Measurements from ENCODE around the gene RBM39.

Gene RBM39

DNA sequence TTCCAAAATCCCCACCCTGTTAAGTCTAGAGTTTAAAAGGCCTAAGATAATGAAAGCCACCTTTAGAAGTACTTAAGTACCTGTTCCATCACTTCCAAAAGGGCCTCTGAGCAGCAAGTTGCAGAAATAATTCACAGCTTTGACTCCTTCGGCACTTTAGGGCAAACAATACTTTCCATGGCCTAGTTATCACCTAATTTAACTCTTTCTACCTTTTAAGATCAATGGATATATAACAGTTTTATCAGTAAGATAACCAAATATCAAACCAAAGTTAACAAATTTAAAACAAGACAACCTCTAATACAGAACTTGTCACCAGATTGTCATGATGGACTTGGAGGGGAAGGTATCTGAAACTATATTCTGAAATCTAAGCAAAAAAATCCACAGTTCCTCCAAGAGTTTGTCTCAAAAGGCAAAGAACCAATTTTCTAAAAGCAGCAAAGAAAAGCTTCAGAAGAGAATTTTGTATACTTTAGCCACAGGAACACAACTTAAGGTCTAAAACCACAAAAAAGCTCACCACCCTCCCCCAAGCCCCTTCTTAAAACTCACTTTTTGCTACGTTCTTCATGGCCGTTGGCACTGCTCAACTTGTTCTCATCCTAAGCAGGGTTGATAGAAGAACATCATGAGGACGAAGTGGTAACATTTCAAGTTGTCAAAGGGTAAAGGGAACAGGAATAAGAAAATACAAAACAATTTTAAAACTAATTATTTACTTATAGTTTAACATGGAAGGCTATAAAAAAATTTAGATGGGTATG lies 3.5 kb downstream of the RBM39 start:
- no peak for TF ChIP-seq POLR2A (IDR thresholded peaks at IDR 0.05; ENCODE audit: low read length)
- no peak for TF ChIP-seq GATA1 (IDR thresholded peaks at IDR 0.05; ENCODE audit: low read depth, low read length)

DNA sequence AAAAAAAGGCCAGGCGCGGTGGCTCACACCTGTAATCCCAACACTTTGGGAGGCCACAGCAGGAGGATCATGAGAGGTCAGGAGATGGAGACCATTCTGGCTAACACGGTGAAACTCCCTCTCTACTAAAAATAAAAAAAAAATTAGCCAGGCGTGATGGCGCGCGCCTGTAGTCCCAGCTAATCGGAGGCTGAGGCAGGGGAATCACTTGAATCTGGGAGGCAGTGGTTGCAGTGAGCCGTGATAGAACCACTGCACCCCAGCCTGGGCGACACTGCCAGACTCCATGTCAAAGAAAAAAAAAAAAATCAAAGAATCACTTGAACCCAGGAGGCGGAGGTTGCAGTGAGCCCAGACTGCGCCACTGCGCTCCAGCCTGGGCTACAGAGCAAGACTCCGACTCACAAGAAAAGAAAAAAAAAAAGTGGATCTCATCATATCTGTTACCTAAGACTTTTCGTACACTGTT lies 4.2 kb downstream of the RBM39 start:
- no peak for TF ChIP-seq POLR2A (IDR thresholded peaks at IDR 0.05; ENCODE audit: low read length)
- TF ChIP-seq GATA1 (IDR thresholded peaks at IDR 0.05; ENCODE audit: low read depth, low read length): no peak

More for the DNA sequence above, 3.5 kb downstream of the RBM39 start:
- DNase-seq: no peak

DNA sequence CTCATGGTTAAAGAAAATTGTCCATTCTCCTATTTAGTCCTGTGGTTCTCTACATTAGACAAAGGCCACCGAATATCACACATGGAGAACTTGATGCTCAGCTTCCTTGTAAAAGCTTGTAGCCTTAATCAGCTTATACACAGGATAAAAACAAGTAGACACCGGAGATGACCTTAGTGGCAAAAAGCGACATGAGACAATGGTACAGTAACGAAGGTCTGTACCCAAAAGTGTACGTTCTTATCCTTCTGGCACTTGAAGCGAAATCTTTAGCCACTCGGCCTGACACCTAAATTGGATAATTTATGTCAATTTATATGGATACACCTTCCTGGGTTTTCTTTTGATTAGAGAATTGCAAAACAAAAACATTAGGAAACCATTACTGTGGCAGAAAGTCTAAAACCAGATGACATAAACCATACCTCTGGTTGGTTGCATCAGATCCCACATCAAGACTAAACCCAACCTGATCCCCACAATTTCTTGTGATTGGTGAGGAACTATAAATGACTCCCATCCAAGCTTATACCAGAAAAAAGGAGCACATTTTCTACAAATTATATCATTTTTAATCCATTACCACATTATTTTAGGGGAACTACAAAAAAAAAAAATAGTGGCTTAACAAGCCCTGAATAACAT lies 6.1 kb downstream of the RBM39 start:
- DNase-seq: no peak
- TF ChIP-seq GATA1 (IDR thresholded peaks at IDR 0.05; ENCODE audit: low read depth, low read length) (no peak), POLR2A (IDR thresholded peaks at IDR 0.05; ENCODE audit: low read length) (no peak)

More for the DNA sequence above, 4.2 kb downstream of the RBM39 start:
- DNase-seq: no peak

DNA sequence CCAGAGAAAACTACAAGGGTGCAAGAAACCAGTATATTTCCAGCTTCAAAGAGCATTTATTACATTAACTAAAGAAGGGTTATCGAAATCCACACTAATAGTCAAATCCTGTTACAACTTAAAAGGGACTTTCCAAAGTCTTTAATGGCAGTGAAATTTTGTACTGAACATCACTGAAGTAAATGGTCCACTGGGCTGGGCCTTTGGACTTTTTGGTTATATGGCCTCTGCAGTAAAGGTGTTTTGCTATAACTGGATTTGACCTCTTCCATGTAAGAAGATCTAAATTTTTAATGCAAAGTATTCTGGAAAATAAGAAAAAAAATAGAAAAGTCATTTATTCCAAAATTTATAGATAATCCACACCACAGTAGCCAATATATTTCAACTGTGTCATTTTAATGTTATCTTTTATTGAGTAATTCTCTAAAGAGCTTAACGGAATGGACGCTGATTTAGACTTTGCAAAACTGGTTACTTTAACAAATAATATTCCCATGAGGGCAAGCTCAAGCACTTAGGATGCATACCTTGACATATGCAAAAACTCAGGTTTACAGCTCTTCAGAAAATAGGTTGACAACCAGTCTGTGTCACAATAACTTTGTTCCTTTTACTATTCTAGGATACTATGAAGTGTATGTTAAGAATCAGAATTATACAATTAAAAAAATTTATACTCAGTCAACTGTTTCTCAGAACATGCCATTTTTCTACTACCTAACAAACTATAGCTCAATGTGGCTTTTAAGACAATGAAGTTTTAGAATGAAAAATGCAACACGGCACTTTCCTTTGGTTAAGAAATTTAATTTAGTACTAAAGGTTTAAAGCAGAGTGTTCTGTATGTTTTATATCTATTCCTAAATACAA lies 7.0 kb downstream of the RBM39 start:
- DNase-seq: no peak
- TF ChIP-seq POLR2A (IDR thresholded peaks at IDR 0.05; ENCODE audit: low read length) (no peak), GATA1 (IDR thresholded peaks at IDR 0.05; ENCODE audit: low read depth, low read length) (no peak)

DNA sequence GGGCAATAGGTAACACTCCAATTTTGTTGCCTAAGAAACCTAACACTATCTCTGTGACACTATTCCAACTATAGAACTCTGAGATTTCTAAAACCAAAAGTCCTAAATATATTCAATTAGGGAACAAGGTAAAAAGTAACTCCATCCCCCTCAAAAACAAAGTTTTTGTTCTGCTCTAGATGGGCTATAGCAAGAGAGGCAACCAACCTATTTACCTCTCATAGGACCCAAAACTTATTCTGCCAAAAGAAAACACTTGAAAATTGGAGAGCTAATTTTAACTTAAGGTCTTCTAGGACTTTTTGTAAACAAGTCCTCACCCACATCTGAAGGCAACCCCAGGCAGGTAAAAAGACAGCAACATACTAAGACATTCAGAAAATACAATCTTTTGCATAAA lies 7.7 kb downstream of the RBM39 start:
- TF ChIP-seq POLR2A (IDR thresholded peaks at IDR 0.05; ENCODE audit: low read length): no peak
- no peak for TF ChIP-seq GATA1 (IDR thresholded peaks at IDR 0.05; ENCODE audit: low read depth, low read length)
- DNase-seq: no peak

DNA sequence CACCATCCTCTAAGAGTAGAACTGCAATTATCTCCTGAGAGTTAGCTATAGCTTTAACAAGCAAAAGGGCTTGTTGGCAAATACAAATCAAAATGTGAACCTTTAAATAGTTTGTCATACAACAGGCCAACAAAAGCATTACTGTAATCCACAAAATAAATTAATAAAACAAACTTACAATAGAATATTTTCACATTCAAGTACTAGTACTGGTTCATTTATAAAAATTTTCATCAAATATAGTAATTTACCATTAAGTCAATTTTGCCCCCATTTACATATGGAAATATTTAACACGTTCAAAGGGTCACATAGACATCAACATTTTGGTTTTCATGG lies 9.4 kb downstream of the RBM39 start:
- no peak for DNase-seq
- no peak for TF ChIP-seq GATA1 (IDR thresholded peaks at IDR 0.05; ENCODE audit: low read depth, low read length)
- TF ChIP-seq POLR2A (IDR thresholded peaks at IDR 0.05; ENCODE audit: low read length): no peak

DNA sequence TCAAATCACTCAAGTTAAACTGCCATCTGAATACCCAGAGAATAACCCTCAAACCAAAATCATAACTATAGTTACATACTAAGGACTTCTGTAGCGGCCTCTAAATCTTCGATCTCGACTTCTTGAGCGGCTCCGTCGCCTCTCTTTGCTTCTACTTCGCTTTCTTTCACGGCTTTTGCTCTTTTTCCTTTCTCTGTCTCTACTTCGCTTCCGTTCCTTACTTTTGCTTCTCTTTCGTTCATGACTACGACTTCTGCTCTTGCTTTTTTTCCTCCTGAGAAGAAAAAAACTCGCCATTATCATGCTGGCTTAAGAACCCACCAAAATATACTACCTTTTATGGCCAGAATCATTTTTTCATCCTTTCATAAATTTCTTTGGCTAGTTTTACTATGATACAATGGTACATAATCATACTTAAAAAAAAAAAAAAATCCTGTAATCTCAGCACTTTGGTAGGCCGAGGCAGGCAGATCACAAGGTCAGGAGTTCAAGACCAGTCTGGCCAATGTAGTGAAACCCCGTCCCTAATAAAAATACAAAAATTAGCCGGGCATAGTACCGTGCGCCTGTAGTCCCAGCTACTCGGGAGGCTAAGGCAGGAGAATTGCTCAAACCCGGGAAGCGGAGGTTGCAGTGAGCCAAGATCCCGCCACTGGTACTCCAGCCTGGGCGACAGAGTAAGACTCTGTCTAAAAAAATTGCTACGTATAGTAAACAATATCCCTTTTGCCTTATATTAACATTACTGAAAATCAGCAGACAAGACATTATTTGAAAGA lies 10.0 kb downstream of the RBM39 start:
- TF ChIP-seq POLR2A (IDR thresholded peaks at IDR 0.05; ENCODE audit: low read length): no peak
- no peak for TF ChIP-seq GATA1 (IDR thresholded peaks at IDR 0.05; ENCODE audit: low read depth, low read length)
- no peak for DNase-seq

DNA sequence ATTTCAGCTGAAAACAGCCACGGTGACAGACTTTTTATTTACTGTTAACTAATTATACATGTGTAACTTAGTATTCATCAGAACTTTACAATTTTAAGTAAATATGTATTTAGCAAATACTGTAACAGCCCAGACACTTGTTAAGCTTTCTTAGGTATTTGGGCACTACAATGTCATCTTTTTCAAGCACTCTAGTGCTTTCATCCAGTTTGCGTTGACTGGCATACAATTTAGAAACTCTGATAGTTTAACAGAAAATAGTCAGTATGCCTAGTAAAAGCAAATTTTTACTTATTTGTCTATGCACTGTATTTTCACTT lies 10.6 kb downstream of the RBM39 start:
- no peak for TF ChIP-seq POLR2A (IDR thresholded peaks at IDR 0.05; ENCODE audit: low read length)
- TF ChIP-seq GATA1 (IDR thresholded peaks at IDR 0.05; ENCODE audit: low read depth, low read length): no peak
- no peak for DNase-seq

DNA sequence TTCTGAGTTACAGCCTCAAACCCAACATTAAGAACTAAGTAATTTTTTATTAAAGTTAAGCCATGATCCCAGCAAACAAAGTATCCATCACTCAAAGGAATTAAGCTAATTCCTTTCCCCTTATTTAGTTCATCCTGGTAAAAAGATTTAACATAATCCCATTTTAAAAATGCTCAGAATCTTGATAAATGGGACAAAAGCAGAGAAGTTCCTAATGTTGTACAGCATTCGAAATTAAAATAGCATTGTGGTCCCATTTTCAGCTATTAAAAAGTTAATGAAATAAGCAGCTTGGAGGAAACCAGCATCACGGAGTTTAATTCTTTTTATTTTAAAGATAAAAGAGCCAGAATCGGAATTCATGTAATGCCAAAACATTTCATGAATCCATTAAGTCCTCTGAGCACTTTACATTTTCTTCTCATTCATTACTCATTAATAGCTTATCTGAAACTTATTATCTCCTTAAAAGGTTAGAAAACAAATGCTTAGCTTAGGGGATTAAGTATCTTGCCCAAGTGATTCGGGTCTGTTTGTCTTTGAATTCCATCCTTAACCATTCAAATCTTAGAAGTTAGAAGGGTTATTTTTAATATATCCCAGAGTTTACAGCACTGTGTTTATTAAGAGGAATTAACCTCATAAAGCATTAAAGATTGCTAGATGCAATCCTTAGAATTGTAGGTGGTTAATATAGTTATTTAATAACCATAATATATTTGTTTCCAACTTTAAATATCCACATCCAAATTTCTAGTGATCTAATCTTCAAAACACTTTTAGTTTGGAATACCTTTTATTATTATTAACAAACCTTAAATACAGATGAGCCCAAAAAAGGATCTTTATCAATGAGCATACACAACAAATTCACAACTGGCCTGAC lies 11.2 kb downstream of the RBM39 start:
- TF ChIP-seq POLR2A (IDR thresholded peaks at IDR 0.05; ENCODE audit: low read length): no peak
- no peak for TF ChIP-seq GATA1 (IDR thresholded peaks at IDR 0.05; ENCODE audit: low read depth, low read length)
- DNase-seq: no peak

DNA sequence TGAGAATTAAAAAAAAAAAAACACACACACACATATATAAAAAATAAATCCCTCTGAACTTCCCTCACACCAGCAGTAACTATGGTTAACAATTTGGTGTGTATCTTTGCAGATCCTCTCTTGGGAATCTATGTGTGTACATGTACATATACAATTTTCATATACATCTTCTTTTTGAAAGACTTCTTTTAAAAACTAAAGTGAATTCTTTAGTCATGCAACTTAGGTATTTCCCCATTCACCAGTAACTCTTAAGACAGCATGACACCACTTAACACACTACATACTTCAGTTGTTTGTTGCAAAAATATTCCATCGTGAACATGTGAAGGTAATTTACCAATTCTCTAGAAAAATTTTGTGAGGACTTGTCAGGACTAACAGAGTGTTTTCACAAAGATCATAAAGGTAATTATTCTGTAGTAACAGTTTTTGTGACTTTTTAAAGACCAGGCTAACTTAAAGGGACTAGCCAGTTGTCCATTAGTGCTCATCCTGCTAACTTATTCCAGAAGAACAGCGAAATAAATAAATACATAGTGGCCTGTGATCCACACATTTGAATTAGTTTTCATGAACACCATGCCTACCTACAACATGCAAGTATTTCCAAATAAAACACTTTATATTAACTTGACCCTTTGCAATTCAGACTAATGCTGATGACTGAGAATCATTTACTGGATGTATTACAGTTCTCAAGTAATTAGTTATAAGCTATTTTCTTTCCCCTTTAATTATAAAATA lies 12.1 kb downstream of the RBM39 start:
- no peak for DNase-seq
- TF ChIP-seq GATA1 (IDR thresholded peaks at IDR 0.05; ENCODE audit: low read depth, low read length) (no peak), POLR2A (IDR thresholded peaks at IDR 0.05; ENCODE audit: low read length) (no peak)

DNA sequence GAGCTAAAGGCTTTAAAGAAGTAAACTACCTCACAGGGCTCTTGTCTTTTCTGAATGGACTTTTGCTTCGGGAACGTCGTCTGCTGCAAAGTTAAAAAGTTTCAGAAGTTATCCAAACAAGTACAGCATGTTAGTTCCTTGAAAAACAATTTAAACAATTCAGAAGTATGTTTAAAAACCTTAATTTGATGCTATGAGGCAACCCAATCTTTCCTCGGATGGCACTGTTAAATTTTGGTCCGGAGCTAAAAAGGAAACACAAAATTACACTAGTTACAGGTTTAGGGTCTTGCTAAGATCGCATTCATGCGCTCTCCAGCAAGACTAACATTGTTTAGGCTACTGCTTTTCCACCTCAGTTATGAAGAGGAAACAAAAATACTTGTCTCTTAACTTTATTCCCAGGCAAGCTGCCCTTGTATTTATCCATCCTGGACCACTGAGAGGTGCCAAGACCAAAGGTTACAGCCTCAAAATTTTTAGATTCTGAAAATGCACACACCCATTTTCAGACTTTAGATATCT lies 12.7 kb downstream of the RBM39 start:
- TF ChIP-seq POLR2A (IDR thresholded peaks at IDR 0.05; ENCODE audit: low read length) (no peak), GATA1 (IDR thresholded peaks at IDR 0.05; ENCODE audit: low read depth, low read length) (no peak)
- DNase-seq: no peak
